Lower lobe of right lung (tissue), 2 donors: ENCODE data around the gene MED12L. TPM values are rescaled to one million over a fixed set of nuclear protein-coding genes. Genes with fewer than 3 reads are reported as not detected.

Experiments used
- ATAC-seq, 2 donors: fragments of 200-7000 bp; cut with Tn5 transposase; one replicate each; pipeline ENCODE4 v1.9.1; 2020 to 2022; ENCODE audit warnings: mild to moderate bottlenecking in 2 of 2, moderate library complexity in 2 of 2
- DNase-seq: peaks from one replicate; pipeline ENCODE4 v3.0.0-alpha.2; 2020
- H3K27ac ChIP-seq: fragments of 200-600 bp; one replicate; pipeline ENCODE4 v1.8.0; 2022
- H3K27me3 ChIP-seq: fragments of 200-600 bp; one replicate; pipeline ENCODE4 v1.8.0; 2022; ENCODE audit warnings: low read depth
- H3K36me3 ChIP-seq: fragments of 200-600 bp; one replicate; pipeline ENCODE4 v1.8.0; 2022; ENCODE audit warnings: mild to moderate bottlenecking
- H3K4me1 ChIP-seq: fragments of 200-600 bp; one replicate; pipeline ENCODE4 v1.8.0; 2022
- H3K4me3 ChIP-seq: fragments of 200-600 bp; one replicate; pipeline ENCODE4 v1.8.0; 2022; ENCODE audit warnings: mild to moderate bottlenecking
- H3K9me3 ChIP-seq: fragments of 200-600 bp; one replicate; pipeline ENCODE4 v1.8.0; 2022
- CTCF ChIP-seq: fragments of 200-600 bp; IDR thresholded peaks from one replicate; pipeline ENCODE4 v1.8.0; 2022; ENCODE audit warnings: antibody characterized with exemption, mild to moderate bottlenecking
- intact Hi-C: fragments of 100-400 bp; cut with DNase I; formaldehyde crosslinking; loops from one replicate; pipeline ENCODE4 v1.11.0; 2022
- total RNA-seq: library from RNA; stranded (reverse); fragmentation: NEBNext Ultra II Directional; extraction: Animal tissue kit (Norgen Biotek cat#: 25700); gene quantifications from one replicate; pipeline ENCODE4 v1.2.1, GENCODE V29; 2021
- donor health status: DM: no; HTN: yes; CAD: no; lungs with severe emphysema.

Gene MED12L
- total RNA-seq, 1 donor from 2014 or later, result 0.44 TPM

GRCh38 chr3:151203051-151203420 lies 117.6 kb downstream of the MED12L start, which contains the start of gene GPR171:
TSS of gene GPR171 (minus strand) at chr3:151203216. CDS start at chr3:151199386, 3,830 bp downstream.
- no peak for TF ChIP-seq CTCF
- peaks cover 4% of the 10 kb centered on the region for H3K4me1 ChIP-seq
- H3K9me3 ChIP-seq, result no peaks in the 10 kb centered on the region
- intact Hi-C loops, result no loop called here
- no peaks in the 10 kb centered on the region for H3K27me3 ChIP-seq
- H3K36me3 ChIP-seq, result no peaks in the 10 kb centered on the region
- DNase-seq (no peak), ATAC-seq (no peak)
- peak within 1 kb of the TSS; percentile 20 for H3K4me3 ChIP-seq
- peak within 1 kb of the TSS; percentile 42 for H3K27ac ChIP-seq

- DNase-seq, result no peak
- Histone ChIP-seq H3K4me3 (no peak overlapping the region), H3K4me1 (peaks cover 4% of the 10 kb centered on the region), H3K27ac (peak overlapping the region; percentile 27), H3K27me3 (no peaks in the 10 kb centered on the region), H3K9me3 (no peaks in the 10 kb centered on the region), H3K36me3 (no peaks in the 10 kb centered on the region)
- no peak for TF ChIP-seq CTCF
- peak in 1 of 2 donors; percentile 68 for ATAC-seq
- intact Hi-C loops, result no loop called here
These were observed 119.3 kb downstream of the MED12L start for GRCh38 chr3:151204530-151205402.

DNA sequence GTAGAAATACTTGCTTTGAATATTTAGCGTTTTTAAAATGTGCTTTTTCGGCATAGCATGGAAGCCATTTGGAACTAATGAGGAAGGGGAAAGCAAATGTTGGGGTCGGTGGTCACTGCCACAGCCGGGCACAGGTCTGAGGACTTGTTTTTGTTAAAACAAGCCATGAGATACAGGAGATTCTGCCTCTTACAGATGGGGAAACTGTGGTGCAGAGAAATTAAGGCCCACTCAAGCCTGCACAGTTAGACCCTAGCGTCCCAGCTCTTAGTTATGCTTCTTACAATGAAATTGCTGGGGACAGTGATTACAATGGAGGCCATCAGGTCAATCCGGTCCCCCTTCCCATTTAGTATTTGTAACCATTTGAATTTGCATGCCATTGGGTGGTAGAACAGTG lies 120.0 kb downstream of the MED12L start:
- no peaks in the 10 kb centered on the region for H3K27me3 ChIP-seq
- DNase-seq (no peak), ATAC-seq (no peak)
- no peak overlapping the region for H3K4me3 ChIP-seq
- H3K27ac ChIP-seq, result no peak overlapping the region
- intact Hi-C loops, result no loop called here
- H3K4me1 ChIP-seq, result peaks cover 4% of the 10 kb centered on the region
- H3K36me3 ChIP-seq, result no peaks in the 10 kb centered on the region
- no peaks in the 10 kb centered on the region for H3K9me3 ChIP-seq
- TF ChIP-seq CTCF, result no peak

- H3K4me3 ChIP-seq, result no peak overlapping the region
- peaks cover 4% of the 10 kb centered on the region for H3K4me1 ChIP-seq
- no peaks in the 10 kb centered on the region for H3K27me3 ChIP-seq
- DNase-seq (no peak), ATAC-seq (no peak)
- H3K27ac ChIP-seq, result no peak overlapping the region
- TF ChIP-seq CTCF, result no peak
- no peaks in the 10 kb centered on the region for H3K36me3 ChIP-seq
- no peaks in the 10 kb centered on the region for H3K9me3 ChIP-seq
- intact Hi-C loops, result no loop called here
These were observed 120.7 kb downstream of the MED12L start for GRCh38 chr3:151206201-151206600.

DNA sequence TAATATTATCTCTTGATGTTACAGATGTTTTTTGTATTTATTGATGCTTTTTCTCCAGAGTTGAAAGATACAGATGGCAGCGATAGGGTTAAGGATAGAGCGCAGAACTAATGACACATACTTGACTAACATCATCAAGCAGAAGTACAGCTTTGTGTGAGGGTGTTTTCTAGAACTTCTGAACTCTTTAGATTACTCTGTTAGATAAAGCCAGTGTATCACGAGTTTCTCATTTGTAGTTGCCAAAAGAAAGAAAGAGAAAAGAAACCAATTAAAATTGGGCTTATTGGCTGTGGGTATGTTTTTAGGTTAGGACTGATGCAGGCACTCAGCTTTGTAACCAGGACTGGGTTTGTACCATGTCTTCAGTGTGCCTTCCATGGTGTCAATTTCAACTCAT lies 124.2 kb downstream of the MED12L start:
- TF ChIP-seq CTCF, result no peak
- intact Hi-C loops, result no loop called here

More for the DNA sequence above, 124.2 kb downstream of the MED12L start:
- DNase-seq (no peak), ATAC-seq (no peak)
- Histone ChIP-seq H3K27ac (no peak overlapping the region), H3K27me3 (no peaks in the 10 kb centered on the region), H3K4me1 (peaks cover 3% of the 10 kb centered on the region), H3K9me3 (no peaks in the 10 kb centered on the region), H3K4me3 (no peak overlapping the region), H3K36me3 (no peaks in the 10 kb centered on the region)
